NCI-H226 (cell line): ENCODE data around the gene PPFIA2.

Experiments
- DNase-seq: peaks from one replicate; pipeline ENCODE4 v3.0.0-alpha.2; 2015

The PPFIA2 gene

DNA sequence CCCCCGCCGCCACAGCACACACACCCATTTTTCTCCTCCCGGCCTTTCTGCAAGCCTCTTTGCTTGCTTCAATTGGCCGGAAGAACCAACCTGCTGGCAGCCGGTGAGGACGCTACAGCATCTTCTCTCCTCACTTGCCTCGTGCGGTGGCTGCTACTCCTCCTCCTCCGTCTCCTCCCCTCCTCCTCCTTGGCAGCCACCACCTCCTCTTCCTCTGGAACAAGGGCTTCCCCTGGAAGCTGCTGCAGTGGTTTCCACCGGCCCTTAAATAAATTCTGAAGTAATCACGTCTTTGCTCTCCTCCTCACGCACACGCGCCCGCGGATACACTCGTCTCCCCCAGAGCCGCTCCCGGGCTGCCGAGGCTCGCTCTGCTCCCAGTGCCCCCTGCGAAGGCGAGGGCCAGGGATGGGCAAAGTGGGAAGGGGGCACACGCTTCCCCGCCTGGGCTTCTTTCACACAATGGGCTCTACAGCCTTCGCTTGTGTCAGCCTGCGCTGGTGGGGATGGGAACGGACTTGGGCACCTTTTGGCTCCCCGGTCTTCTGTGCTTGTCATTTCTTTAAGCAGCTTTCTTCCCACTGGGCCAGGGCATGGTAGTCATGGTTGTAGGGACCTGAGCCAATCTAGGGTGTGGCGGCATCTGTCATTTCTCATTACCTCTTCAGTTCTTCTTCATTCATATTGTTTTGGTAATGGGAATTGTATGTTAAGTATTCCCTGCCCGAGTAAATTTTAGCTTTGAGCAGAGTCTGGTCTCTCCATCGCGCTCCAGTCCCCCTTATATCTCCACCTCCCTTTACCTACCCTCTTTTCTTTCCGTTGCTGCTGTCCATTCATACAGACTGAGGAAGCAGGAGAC, at the start of gene PPFIA2:
PPFIA2 (minus strand) TSS at position 161 of the 862 bp plus-strand sequence.
- DNase-seq: peak; percentile 46

DNA sequence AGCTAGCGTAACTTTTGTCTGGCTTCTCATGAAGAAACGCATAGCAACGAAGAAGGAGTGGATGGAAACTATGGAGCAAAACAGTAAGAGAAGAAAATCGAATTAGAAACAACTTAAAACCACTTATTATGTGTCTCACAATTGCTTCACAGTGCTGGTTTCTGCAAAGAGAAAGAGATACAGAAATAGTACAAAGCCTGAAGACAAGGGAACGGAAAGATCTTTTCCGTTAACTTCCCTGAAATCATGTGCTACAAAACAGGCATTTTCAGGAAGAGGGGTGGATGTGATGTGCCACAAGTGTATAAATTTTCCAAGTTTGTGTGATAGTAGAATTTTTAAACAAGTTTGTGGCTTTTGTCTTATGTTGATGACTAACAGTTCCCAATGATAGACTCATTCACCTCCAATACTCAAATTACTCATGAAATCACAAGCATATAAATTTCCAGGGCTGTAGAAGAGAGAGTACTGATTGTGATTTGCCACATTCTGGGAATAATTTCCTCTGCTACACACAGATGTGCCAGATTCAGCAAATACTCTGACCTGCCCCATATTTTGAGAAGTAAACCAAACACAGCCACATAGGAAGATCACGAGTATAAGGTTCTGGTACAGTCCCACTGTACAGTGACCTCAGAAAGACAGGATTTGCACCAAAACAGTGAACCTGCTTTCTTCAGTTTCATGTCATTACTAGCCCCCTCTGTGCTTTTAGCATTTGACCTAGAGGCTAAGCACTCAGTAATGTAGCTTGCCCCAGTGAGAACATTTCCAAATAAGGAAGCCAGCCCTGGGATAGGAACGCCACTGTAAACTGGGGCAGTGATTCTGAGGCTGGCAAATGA, 41.4 kb upstream of the PPFIA2 start:
- DNase-seq: no peak

DNA sequence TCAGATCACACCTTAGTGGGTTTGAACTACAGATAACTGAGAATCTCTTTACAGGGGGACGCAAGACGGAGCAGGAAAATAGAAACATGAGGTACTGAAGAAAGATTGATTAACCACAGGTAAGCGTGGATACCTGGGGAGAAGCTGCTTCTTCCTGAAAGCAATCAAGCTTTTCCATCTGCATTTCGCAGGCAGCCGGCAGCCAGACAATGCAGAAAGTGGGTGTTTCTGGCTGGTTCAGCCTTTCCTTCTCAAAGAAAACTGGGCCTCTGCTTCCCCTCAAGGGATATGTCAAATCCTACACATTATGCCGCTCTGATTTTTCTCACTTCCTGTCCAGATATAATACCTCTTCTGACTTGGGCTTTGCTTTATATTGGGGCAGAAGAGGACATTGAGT, 39.1 kb upstream of the PPFIA2 start:
- DNase-seq: no peak

DNA sequence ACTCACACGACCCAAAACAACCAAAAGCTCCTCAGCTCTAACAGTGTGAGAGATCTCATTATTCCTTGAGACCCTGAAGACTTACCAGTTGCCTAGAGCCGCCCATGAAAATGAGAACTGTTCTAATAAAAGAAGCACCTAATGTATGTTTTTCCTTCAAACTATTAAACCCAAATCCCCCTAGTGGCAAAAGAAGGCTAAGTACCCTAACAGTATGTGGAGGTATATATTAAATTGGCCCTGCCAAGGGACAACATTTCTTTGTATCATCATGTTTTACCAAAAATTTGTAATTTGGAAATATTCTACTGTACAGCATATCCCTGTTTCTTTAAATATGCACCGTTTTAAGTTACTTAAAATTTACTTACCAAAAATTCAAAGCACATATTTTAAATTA, 38.0 kb upstream of the PPFIA2 start:
- DNase-seq: peak; percentile 33

DNA sequence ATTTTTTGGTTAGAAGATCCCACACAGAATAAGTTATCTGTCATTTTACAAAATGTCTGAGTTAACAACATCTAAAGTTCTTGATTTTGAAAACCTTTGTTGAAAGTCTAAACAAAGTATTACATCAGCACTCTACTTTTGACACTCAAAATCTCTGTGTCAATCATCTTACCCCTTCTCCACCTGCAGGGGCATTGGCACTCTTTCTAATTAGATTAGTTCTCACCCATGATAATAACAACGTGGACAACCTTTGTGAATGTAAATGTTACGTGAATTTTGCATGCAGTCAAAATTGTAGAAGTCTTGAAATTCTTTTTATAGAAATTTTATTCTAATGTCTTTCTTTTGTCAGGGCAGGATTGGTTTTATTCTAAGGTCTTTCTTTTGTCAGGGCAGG, 33.5 kb upstream of the PPFIA2 start:
- DNase-seq: no peak

DNA sequence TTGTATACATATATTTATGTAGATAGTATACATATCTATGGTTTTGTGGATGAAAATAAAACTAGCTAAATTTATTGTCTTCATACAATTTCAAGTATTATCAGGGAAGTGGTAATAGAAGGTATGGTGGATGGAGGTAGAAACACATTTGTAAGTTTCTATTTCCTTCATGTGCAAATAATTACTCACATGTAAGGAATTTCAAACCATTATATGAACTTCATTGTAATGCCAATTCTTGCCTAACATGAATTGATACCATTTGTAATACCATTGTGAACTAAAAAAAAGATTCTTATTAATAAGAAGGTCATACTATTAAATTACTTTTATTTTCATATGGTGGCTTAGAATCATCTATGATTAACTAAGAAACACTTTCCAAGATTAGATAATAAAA, 20.1 kb upstream of the PPFIA2 start:
- no peak for DNase-seq

DNA sequence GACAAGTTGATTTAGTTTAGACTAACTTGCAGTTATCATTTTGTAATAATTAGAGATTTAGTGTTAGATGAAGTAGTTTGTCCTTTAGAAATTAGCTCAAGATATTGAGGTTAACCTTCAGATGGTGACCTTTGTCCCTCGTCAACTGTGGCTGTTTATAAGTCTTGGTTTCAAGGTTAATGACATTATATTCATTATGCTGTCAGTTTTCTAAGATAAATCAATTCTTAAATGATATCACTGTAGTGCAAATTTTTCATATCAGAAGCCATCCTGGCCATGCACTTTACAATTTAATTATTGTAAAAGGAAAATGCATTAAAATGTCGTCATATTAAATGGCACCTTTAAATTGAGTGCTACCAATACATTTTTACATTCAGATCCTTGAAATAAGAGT, 19.6 kb upstream of the PPFIA2 start:
- no peak for DNase-seq

DNA sequence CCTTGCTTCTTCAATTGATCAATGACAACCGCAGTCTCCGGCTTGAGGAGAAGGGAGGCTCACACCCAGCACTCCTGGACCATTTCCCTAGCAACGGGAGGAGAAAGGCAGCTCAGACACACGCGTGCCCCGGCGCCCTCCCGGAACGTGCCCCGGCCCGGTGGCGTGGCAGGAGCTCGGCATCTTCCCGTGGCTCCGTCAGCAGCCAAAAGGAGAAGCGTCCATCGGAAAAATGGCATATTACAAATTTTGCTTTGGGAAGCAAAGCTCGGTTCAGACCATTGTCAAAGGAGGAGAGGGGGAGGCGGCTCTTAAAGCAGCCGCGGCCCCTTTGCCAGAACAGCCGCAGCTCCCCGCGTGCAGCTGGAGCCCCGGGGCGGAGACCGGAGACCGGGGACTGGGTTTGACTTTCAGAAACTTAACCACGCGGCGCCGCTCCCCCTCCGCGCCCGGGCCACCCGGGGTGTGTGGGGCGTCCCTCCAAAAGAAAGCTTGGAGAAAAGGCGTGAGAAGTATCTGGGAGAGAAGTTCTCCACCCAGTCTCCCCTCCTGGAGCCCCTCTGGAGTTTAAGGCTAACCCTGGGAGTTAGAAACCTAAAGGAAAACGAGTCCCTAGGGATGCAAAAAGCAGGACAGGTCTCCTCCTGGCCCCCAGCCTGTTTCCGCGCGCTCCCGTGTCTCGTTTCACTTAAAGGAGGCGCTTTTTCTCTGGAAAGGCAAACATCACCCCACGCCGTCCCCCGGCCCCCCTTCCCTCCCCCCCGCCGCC, 545 bp downstream of the PPFIA2 start:
- DNase-seq: peak; percentile 16

DNA sequence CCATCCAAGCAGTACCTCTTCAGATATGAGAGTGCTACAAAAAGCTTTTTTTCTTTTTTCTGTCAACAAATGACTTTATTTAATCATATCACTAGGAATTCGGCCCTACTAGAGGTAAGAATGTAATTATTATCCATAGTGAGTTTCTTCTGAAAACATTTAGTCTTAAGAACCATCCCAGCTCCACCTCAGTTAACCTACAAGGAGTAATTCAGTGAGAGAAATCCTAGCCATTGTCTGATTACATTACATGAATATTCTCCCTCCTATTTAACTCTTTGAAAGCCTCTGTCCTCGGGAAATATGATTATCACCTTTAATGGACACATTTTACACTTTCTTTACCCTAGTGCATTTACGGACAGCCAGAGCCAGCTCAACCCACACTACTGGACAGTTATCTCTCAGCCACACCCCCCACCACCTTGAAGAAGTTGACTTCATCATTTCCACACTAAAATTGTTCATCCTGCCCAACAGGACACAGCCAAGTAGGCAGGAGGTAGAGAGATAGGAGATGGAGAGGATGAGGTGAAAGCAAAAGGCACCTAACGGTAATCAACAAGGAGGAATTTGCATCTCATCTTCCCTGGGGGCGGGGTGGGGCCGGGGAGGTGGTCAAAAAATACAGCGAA, 1.3 kb downstream of the PPFIA2 start:
- DNase-seq: no peak

DNA sequence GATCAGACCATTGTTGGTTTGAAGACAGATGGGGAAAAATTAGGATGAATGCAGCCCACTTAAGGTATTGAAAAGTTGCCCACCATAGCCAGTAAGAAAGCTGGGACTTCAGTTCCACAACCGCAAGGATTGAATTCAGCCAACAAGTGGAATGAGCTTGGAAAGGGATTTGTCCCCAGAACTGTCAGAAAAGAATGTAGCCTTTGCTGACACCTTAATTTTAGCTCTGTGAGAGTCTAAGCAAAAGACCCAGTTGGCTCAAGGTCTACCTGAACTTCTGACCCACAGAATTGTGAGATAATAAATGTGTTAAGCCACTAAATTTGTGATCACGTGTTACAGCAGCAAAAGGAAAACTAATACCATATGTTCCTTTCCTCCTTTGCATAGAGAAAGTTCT, 29.4 kb downstream of the PPFIA2 start:
- DNase-seq: no peak

DNA sequence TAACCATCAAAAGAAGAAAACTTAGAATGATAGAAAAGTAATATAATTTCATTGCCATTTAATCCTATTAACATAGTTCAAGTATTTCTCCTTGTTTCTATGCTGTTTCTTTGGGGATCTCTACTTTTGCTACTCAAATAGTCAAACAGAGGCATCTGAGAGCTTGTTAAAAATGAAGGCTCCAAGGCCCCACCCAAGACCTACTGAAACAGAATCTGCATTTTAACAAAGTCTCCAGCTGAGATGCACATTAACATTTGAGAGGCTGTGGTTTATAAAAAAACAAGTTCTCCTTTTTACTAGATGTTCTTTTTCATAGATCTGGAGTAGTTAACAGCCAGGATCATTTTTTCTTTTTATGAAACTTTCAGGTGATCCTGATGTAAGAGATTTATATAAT, 31.8 kb downstream of the PPFIA2 start:
- no peak for DNase-seq

DNA sequence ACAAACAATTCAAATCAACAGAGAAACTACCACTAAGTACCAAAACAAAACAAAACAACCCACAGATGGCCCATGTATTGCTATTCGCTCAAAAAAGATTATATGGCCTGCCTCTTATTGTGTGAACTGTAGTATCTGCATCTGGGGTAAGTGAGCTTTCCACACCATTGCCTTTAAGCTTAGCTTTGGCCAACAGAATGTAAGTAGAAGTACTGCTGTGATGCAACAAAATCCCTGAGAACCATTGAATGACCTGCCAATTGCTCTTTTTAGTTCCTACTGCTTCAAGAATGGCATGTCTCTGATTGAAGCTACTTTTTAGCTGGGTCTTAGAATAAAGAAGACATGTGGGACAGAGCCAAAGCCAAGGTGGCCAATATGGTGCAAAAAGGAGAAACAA, 32.5 kb downstream of the PPFIA2 start:
- DNase-seq: no peak

DNA sequence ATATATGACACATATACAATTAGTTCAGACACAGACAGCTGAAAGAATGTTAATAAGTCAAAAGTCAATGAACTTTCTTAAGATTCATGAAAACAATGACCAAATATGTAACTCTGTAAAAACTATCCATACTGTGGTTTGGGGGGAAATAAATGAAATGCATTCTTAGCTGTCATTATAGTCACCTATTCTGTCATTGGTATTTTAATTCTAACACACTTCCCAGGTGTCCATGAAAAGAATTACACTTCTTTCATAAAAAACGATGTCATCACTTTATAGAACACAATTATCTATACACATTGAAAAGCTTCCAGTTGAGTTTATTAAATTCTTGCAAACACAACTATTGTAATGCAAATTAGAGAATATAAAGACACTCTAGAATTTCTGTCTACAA, 35.8 kb downstream of the PPFIA2 start:
- DNase-seq: no peak

DNA sequence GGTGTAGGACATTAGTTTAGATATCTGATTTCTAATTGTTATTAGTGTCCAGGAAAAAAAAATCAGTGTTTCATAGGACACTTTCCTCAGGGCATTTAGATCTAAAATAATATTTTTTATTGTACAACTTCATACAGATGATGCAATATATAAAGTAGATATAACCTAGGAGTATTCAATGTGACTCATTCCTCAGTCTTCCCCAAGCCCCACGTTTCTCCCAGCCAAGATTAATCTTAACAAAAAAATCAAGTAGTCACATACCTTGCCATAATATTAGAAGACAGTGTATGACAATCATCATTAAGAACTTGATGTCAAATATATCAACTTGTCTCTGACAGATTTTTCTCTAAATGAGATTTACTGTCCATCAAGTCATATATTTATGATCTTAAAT, 37.1 kb downstream of the PPFIA2 start:
- DNase-seq: peak; percentile 77

DNA sequence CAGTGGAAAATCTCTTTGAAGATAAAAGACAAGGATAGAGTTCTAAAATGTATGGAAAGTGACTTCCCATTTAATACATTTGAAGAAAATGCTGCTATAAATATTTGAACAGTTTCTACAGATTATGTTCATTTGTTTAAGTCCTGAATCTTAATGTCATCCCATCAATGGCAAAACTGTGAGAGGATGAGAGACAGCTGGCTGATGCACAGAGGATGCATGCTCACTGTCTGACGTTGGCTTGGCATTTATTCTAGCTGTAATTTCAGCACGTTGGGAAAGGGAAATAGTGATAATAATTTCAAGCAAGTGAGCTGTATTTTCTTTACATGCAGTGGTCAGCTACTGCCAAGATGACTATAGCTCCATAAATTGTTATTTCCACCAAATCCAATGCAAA, 40.5 kb downstream of the PPFIA2 start:
- DNase-seq: no peak

DNA sequence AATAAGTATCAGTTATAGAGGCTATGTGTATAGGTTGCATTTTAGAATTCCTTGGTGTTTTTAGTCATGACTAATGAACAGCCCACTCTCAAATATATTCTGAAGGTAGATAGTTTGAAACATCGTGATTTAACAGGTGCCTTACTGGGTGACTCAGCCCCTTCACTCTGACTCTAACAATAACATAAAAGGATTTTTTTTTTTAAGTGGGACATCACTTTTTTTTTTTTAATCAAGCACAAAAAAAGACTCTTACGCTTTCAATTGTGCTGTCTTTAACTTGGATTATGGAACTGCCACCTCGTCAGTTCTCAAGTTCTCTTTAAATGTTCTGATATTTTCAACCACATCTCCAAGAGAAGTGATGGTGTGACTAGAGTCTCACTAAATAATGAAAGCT, 46.6 kb downstream of the PPFIA2 start:
- no peak for DNase-seq

DNA sequence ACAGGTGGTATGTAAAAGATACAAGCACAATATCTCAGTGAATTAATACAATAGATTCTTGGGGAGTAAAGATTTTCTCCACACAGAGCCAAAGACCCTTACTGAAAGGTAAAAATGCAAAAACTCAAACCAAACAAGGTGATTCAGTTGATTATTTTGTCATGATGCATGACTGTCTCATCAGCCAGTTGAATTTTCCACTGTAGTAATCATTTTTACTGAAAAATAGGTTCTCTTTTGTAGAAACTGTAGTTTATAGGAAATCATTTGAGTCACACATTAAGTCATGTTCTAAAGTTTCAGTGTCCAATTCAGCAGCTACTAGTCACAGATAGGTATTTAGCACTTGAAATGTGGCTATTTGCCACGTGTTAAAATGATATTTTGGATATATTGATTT, 53.6 kb downstream of the PPFIA2 start:
- no peak for DNase-seq

DNA sequence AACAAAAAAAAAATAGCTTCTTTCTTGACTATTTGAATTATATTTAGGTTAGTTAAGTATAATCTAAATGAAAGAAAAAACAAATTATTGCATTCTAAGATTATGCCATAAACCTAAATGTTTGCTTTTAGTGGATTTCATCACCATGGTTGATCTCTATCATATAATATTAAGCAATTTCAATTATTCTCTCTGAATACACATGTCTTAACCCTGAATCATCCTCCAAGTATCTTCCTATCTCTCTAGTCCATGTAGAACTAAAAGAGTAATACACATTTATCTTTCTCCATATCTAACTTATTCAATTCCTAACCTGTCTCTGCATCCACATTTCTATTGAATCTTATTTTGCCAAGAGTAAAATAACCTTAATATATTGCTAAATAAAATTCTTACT, 59.6 kb downstream of the PPFIA2 start:
- DNase-seq: peak; percentile 50

DNA sequence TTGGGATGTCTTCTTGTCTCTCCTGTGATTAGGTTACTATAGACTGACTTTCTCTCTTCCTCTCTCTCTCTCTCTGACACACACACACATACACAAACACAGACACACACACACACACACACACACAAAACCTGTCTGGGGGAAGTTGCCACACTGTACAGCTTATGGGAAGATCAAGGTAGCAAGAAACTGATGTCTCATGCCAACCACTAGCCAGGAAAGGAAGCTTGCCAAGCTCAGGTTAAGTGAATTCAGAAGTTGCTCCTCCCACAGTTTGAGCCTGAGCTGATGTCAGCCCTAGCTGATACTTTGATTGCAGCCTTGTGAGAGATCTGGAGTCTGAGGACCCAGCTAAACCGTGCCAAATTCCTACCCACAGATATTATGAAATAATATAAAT, 67.1 kb downstream of the PPFIA2 start:
- peak; percentile 86 for DNase-seq

DNA sequence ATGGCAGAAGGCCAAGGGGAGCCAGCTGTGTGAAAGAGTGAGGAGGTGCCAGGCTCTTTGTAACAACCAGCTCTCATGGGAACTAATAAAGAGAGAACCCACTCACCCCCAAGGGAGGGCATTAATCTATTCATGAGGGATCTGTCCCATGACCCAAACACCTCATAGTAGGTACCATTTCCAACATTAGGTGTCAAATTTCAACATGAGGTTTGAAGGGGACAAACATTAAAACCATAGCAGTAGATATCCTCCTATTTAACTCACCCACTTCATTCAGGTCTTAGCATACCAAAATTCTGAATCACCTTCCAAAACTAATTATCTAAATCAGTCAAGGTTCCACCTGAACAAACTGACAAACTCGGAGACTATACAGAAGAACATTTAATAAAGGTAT, 75.3 kb downstream of the PPFIA2 start:
- DNase-seq: no peak

DNA sequence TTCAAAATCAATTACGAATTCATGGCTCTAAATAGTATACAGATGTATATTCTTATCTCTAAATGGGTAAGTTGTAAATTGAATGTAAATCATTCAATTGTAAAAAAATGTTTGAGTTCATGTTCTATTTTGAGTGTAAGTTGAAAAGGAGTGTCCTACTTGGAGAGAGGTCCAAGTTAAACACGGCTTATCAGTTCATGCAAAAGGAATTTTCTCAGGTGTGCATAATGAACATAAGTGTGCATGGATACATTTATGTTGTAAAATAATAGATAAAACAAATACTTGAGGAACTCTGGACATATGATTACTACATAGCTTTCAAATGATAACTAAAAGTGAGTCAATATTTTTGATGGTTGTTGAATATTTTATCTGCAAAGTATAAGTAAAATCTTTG, 79.5 kb downstream of the PPFIA2 start:
- peak; percentile 47 for DNase-seq

DNA sequence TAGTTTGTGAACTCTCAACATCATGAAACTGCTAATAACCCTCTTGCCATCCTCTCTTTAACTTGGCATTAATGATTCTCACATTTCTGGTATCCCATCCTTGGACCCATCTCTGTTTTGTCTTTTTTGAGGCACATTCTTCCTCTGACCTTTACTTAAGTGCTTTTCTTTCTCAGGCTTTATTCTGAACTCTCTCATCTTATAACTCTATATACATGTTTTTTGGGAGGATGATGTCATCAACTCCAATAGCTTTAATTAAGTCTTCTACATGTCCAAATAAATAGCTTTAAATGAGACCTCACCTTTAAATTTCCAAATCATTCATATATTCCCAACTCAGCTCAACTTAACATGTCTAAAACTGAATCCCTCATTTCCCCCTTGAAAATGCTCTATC, 88.4 kb downstream of the PPFIA2 start:
- no peak for DNase-seq

DNA sequence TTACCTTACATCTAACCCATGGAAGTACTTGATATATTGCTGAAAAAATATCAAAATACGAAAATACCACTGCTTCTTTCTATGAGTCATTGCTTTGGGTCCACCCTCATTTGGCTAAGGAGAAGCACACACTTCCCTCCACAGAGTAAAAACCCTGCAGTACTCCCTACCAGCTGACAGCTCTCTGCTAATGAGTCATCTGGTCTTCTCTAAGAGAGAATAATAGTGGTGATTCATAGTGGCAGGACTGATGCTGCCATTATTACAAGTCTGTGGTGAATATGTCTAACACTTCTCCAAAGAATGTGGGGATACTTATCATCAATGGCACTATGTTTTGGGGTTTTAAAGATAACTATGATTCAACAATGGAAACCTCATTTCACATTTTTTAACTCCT, 90.7 kb downstream of the PPFIA2 start:
- peak; percentile 100 for DNase-seq
